IPS-18a (cell line): ENCODE data around the gene TMC2.
"Not testable (repeated sequence)": the region's sequence is repeated elsewhere in the genome, so short reads cannot be mapped to it uniquely, and the experiment has no call there.

Experiments
- H3K27ac ChIP-seq: one replicate; pipeline ENCODE4 v1.5.1; 2013; ENCODE audit warnings: low read length
- H3K27me3 ChIP-seq: one replicate; pipeline ENCODE4 v1.6.1; 2013; ENCODE audit warnings: mild to moderate bottlenecking, low read length; ENCODE audit not compliant: control insufficient read depth, insufficient read depth
- H3K36me3 ChIP-seq: one replicate; pipeline ENCODE4 v1.6.1; 2013; ENCODE audit warnings: low read depth, low read length; ENCODE audit not compliant: control insufficient read depth
- H3K4me1 ChIP-seq: one replicate; pipeline ENCODE4 v1.6.1; 2013; ENCODE audit warnings: low read depth, low read length; ENCODE audit not compliant: control insufficient read depth
- H3K4me3 ChIP-seq: one replicate; pipeline ENCODE4 v1.5.1; 2013; ENCODE audit warnings: low read length
- H3K9ac ChIP-seq: one replicate; pipeline ENCODE4 v1.6.1; 2013; ENCODE audit warnings: mild to moderate bottlenecking, low read length, moderate library complexity
- H3K9me3 ChIP-seq: one replicate; pipeline ENCODE4 v1.6.1; 2013; ENCODE audit warnings: low read depth, low read length; ENCODE audit not compliant: control insufficient read depth

Gene TMC2

DNA sequence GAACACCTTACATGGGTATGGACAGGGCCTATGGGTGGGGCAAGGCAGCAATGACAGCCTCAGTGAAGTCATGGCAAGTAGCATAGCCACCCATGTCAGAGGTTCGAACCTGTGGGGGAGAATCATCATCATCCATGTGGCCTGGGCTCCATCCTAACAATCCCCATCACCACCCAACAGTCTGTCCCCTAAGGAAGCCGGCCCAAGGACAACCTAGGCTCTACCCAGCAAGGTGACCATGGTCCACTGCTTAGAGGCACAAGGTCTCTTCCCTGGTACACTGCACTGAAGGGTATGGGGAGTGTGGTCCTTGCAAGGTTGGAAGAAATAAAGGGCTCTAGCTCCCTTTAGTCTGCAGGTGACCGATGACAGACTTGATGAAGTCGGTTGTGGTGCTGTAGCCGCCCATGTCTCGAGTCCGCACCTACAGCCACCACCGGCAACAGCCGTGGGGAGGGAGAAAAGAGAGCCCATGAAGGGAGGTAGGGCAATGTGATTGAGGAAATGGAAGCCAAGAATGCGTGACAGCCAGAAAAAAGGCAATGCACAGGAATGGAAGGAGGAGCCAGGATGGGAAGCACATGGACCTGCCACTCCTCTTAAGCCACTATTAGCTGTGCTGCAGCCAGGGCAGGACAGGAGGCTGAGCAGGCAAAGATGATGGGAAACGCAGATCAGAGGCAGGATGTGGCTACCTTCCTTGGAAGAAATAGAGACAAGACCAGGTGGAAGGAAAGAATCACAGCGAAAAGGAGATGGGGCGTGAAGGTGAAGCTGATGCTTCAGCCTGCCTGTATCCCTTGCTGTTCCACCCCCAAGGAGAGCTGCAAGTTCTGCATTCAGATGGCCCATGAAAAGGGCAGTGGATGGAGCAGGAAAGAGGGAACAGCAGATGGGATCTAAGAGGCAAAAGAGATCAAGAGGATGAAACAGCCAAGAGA lies 122.3 kb downstream of the TMC2 start:
- H3K9ac ChIP-seq: no peak overlapping the region
- H3K27me3 ChIP-seq: no peaks in the 10 kb centered on the region
- H3K36me3 ChIP-seq: peaks cover 80% of the 10 kb centered on the region
- H3K9me3 ChIP-seq: no peaks in the 10 kb centered on the region
- no peak overlapping the region for H3K4me3 ChIP-seq
- peaks cover 7% of the 10 kb centered on the region for H3K4me1 ChIP-seq
- H3K27ac ChIP-seq: no peak overlapping the region

GRCh38 chr20:2659547-2659946 lies 123.2 kb downstream of the TMC2 start:
- Histone ChIP-seq H3K27me3 (no peaks in the 10 kb centered on the region), H3K4me1 (no peaks in the 10 kb centered on the region), H3K9ac (no peak overlapping the region), H3K4me3 (no peak overlapping the region), H3K36me3 (peaks cover 71% of the 10 kb centered on the region), H3K27ac (no peak overlapping the region), H3K9me3 (no peaks in the 10 kb centered on the region)

DNA sequence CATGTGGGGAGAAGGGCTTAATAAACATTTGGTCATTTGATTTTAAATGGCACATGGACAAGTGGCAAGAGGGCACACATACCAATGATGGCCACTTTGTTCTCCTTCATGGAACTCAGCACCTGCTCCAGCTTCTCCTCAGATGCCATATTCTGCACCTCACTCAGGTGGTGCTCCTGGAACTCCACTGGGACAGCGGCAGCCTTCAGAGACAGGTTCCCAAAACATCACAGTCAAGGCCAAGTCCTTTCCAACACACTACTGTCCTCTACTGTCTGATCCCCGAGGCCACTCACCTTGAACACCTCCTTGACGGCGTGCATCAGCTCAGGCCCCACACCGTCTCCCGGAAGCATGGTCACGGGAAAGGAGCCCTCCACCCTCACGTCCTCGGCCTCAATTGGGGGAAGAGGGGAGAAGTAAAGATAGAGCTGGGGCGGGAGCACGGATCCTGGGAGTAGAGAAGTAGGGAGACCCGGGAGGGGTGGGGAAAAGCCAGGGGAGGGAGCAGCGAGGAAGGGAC lies 127.1 kb downstream of the TMC2 start:
- no peaks in the 10 kb centered on the region for H3K9me3 ChIP-seq
- peak overlapping the region; percentile 77 for H3K9ac ChIP-seq
- peak overlapping the region; percentile 58 for H3K27ac ChIP-seq
- peaks cover 32% of the 10 kb centered on the region for H3K36me3 ChIP-seq
- H3K4me3 ChIP-seq: peak overlapping the region; percentile 92
- no peaks in the 10 kb centered on the region for H3K4me1 ChIP-seq
- peaks cover 15% of the 10 kb centered on the region for H3K27me3 ChIP-seq

DNA sequence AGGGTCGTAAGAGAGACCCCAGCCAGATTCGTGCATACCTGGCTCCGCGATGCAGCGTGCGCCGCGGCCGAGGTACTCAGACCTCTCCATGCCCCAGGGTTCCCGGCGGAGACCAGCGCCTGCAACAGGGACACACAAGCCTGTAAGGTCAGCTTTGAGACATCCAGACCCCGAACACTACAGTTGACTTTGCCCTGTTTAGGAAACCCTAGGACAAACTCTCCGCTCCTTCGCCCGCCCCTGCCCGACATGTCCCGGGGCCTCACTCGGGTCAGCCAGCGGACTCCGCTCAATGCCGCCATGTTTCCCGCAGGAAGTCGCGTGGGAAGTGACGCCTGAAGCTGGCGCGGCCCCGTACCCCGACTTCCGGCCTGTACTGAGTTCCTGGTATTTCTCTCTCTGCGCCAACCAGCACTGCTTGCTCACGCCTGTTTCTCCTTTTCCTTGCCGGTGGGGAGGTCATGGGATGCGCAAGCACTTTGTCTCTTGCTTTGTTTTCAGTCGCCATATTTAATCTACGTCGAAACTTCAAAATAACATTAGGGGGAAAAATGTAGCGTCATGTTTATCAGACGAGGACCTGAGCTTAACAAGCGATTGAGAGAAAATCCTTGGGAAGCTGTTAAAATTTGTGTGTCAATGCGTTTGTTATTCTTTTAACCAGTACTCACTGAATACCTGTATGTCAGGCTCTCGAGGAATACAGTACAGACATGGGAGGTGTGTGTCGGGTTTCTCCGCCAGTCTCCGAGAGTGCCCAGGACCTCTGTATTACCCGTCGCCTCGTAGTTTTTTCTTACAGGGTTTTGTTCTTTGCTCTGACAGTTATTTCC lies 127.7 kb downstream of the TMC2 start, which contains the start of gene IDH3B:
Gene IDH3B, minus strand, starts transcription at position 330 of the 833 bp plus-strand sequence. Its CDS starts 28 bp downstream, at position 302.
- Histone ChIP-seq H3K27me3 (peaks cover 21% of the 10 kb centered on the region), H3K9ac (peak within 1 kb of the TSS; percentile 77)

DNA sequence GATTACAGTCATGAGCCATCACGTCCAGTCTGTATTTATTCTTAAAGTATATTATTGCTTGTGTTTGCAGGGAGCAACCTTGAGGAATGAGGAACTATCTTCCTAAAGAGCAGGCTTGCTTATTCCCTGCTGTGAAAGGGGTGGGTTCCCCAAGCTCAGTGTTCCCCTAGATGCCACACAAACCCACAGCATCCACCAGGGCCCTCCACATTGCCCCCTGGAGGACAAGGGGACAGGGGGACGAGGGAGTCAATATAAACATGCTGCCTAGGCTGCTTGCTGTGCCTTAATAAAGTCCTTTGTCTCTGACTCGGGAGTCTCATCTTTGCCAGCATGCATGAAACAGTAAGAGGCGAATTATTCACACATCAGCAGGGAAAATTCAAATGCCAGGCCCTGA lies 135.6 kb downstream of the TMC2 start:
- no peak overlapping the region for H3K4me3 ChIP-seq
- no peaks in the 10 kb centered on the region for H3K4me1 ChIP-seq
- no peak overlapping the region for H3K27ac ChIP-seq
- H3K36me3 ChIP-seq: no peaks in the 10 kb centered on the region
- H3K9me3 ChIP-seq: no peaks in the 10 kb centered on the region
- H3K27me3 ChIP-seq: peaks cover 14% of the 10 kb centered on the region
- no peak overlapping the region for H3K9ac ChIP-seq

More for the DNA sequence above, 127.7 kb downstream of the TMC2 start, which contains the start of gene IDH3B:
- Histone ChIP-seq H3K27ac (peak within 1 kb of the TSS; percentile 89), H3K4me1 (no peaks in the 10 kb centered on the region), H3K36me3 (peaks cover 26% of the 10 kb centered on the region), H3K9me3 (no peaks in the 10 kb centered on the region), H3K4me3 (peak within 1 kb of the TSS; percentile 92)

DNA sequence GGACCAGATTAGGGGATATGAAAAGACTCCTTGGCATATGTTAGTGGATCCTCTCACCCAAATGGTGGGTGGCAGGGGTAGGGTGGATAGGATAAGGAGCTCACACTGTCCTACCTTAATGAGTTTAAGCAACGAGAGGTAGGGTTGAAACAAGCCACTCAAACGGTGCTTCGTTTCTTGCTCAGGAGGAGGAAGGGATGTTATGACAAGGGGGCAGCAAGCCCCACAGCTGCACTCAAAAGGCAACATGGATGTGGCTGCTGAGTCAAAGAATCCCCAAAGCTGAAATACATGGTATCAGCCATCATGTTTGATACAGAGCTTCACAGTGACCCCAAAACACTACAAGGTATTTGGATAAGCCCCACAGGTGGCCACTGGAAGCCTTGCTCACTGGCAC lies 136.1 kb downstream of the TMC2 start:
- no peaks in the 10 kb centered on the region for H3K36me3 ChIP-seq
- no peak overlapping the region for H3K4me3 ChIP-seq
- peaks cover 16% of the 10 kb centered on the region for H3K27me3 ChIP-seq
- H3K9ac ChIP-seq: no peak overlapping the region
- no peaks in the 10 kb centered on the region for H3K9me3 ChIP-seq
- no peaks in the 10 kb centered on the region for H3K4me1 ChIP-seq
- H3K27ac ChIP-seq: no peak overlapping the region

DNA sequence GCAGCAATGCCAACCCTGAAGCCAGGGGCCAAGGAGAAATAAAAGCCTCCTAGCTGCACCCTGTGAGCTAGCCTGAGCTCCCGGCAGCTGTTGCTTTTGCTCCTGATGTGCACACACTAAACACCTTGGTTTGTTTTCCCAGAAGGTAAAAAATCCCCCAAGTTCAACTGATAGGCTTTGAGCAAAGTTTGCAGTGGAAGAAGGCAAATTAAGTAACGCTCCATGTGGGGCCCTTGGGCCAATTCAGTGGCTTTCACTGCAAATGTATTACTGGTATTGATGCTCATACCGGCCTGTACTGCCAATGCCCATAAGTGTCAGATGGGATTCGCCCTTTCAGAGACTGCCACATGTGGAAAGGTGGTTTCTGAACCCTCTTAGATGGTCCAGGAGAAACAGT lies 137.1 kb downstream of the TMC2 start:
- no peak overlapping the region for H3K9ac ChIP-seq
- H3K27me3 ChIP-seq: peaks cover 10% of the 10 kb centered on the region
- no peak overlapping the region for H3K27ac ChIP-seq
- no peaks in the 10 kb centered on the region for H3K4me1 ChIP-seq
- H3K36me3 ChIP-seq: no peaks in the 10 kb centered on the region
- no peak overlapping the region for H3K4me3 ChIP-seq
- no peaks in the 10 kb centered on the region for H3K9me3 ChIP-seq

DNA sequence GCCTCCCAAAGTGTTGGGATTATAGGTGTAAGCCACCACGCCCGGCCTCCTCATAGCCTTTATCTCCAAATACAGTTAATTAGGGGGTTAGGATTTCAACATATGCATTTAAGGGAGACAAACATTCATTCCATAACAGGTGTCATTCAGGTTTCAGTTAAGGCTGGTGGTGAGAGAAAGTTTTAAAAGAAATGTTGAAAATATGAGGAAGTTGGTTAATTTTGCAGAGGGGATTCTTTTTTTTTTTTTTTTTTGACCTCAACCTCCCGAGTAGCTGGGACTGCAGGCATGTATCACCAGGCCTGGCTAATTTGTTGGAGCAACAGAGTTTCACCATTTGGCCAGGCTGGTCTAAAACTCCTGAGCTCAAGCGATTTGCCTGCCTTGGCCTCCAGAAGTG lies 143.7 kb downstream of the TMC2 start:
- Histone ChIP-seq H3K36me3 (no peaks in the 10 kb centered on the region), H3K4me3 (no peak overlapping the region), H3K9me3 (no peaks in the 10 kb centered on the region), H3K9ac (no peak overlapping the region), H3K27me3 (peaks cover 13% of the 10 kb centered on the region), H3K27ac (no peak overlapping the region), H3K4me1 (no peaks in the 10 kb centered on the region)

DNA sequence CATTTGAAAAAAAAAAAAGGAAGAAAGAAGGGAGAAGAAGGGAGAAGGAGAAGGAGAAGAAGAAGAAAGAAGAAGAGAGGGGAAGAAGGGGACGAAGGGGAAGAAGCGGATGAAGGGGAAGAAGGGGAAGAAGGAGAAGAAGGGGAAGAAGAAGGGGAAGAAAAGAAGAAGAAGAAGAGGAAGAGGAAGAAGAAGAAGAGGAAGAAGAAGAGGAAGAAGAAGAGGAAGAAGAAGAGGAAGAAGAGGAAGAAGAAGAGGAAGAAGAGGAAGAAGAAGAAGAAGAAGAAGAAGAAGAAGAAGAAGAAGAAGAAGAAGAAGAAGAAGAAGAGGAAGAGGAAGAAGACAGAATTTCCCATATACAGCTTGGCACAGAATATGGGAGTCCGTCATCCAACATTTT lies 145.7 kb downstream of the TMC2 start:
- not testable (repeated sequence) for H3K4me1 ChIP-seq, H3K9ac ChIP-seq, H3K27ac ChIP-seq, H3K4me3 ChIP-seq, H3K9me3 ChIP-seq, H3K36me3 ChIP-seq
- peaks cover 31% of the 10 kb centered on the region for H3K27me3 ChIP-seq

DNA sequence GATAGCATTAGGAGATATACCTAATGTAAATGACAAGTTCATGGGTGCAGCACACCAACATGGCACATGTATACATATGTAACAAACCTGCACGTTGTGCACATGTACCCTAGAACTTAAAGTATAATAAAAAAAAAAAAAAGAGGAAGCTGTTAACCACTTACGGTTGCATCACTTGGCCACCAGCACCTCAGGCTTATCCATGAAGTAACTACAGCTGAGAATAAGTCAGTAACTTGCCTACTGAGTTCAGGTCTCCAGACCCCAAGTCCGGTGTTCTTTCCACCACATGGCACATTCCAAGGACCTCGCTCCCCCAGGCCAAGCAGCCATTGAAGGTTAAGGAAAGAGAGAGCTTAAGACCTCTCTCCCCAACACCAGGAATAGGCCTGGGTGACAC lies 148.4 kb downstream of the TMC2 start:
- not testable (repeated sequence) for H3K9ac ChIP-seq, H3K36me3 ChIP-seq, H3K4me3 ChIP-seq, H3K4me1 ChIP-seq, H3K27ac ChIP-seq, H3K9me3 ChIP-seq
- H3K27me3 ChIP-seq: peaks cover 54% of the 10 kb centered on the region

DNA sequence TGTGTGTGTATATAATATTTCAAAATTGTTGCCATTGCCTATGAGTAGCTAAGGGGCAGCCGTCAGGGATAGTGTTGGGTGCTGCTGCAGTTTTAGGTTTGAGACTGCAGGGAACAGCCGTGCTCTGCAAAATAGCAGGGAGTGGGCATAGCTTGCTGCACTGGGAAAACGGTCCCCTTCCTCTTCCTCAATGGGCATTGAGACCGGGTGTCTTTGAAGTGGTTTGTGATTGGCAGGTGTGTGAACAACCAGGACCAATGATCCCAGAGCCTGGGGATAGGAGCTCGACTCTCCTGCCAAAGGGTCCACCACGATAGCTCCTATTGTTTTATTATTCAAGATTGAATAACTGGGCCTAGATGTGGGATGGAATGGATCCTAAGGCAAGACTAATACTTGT lies 151.1 kb downstream of the TMC2 start:
- H3K9me3 ChIP-seq: no peaks in the 10 kb centered on the region
- H3K4me1 ChIP-seq: no peaks in the 10 kb centered on the region
- no peak overlapping the region for H3K27ac ChIP-seq
- no peaks in the 10 kb centered on the region for H3K36me3 ChIP-seq
- peaks cover 72% of the 10 kb centered on the region for H3K27me3 ChIP-seq
- H3K9ac ChIP-seq: no peak overlapping the region
- H3K4me3 ChIP-seq: no peak overlapping the region
